ENCODE measurements around the gene LRP6. TPM values are rescaled to one million over a fixed set of nuclear protein-coding genes. Genes with fewer than 3 reads are reported as not detected.

LRP6 gene
- total RNA-seq, 1 donor from 2014 or later, result 71.0 TPM

DNA sequence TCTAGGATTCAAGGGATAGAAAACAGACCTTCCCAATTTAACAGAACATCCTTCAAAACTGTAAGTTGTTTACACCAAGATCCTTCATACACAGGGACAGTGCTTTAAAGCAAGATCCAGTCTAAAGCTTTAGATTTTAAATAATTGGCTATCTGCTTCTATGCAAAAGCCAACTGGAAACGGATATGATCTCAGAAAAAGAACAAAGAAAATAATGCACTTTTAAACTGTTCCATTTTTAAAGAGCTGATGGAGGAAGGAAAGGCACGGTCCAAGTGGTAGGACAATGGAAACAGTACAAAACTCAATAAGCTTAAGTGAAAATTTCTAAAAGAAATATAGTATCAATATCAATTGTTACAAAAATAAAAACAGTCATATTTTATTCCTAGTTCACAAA is 27.7 kb downstream of the LRP6 start:
- no peak overlapping the region for H3K27ac ChIP-seq
- no peaks in the 10 kb centered on the region for H3K27me3 ChIP-seq
- peaks cover 10% of the 10 kb centered on the region for H3K4me1 ChIP-seq

DNA sequence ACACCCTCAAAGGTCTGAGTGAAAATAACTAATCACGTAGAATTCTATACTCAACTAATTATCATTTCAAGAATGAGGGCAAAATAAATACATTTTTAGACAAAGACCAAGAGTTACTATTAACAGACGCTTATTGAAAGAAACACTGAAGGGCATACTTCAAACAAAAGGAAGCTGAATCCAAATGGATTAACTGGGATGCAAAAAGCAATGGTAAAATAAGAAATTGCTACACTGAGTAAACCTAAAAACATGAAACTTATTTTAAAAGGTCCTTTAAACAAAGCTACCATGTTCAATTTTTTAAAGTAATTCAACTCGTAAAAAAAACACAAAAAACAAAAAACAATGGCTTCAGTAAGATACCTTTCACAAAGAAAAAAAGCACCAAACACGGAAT is 28.2 kb downstream of the LRP6 start:
- Histone ChIP-seq H3K4me3 (no peak overlapping the region), H3K9me3 (no peaks in the 10 kb centered on the region), H3K4me1 (peaks cover 10% of the 10 kb centered on the region), H3K27me3 (no peaks in the 10 kb centered on the region), H3K36me3 (no peaks in the 10 kb centered on the region), H3K27ac (no peak overlapping the region)
- TF ChIP-seq POLR2A (IDR thresholded peaks at IDR 0.05), result no peak
- TF ChIP-seq POLR2AphosphoS5 (IDR thresholded peaks at IDR 0.05; ENCODE audit: insufficient read depth in 1 of 2, low read depth in 1 of 2), result no peak
- TF ChIP-seq, protein P1, sequence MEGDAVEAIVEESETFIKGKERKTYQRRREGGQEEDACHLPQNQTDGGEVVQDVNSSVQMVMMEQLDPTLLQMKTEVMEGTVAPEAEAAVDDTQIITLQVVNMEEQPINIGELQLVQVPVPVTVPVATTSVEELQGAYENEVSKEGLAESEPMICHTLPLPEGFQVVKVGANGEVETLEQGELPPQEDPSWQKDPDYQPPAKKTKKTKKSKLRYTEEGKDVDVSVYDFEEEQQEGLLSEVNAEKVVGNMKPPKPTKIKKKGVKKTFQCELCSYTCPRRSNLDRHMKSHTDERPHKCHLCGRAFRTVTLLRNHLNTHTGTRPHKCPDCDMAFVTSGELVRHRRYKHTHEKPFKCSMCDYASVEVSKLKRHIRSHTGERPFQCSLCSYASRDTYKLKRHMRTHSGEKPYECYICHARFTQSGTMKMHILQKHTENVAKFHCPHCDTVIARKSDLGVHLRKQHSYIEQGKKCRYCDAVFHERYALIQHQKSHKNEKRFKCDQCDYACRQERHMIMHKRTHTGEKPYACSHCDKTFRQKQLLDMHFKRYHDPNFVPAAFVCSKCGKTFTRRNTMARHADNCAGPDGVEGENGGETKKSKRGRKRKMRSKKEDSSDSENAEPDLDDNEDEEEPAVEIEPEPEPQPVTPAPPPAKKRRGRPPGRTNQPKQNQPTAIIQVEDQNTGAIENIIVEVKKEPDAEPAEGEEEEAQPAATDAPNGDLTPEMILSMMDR (IDR thresholded peaks at IDR 0.05), result no peak
- intact Hi-C loops (cut with DNase I), result no loop called here
- DNase-seq (ENCODE audit: extremely low spot score in 2 of 2), result no peak

More for the DNA sequence above, 27.7 kb downstream of the LRP6 start:
- intact Hi-C loops (cut with DNase I), result no loop called here
- Histone ChIP-seq H3K9me3 (no peaks in the 10 kb centered on the region), H3K4me3 (no peak overlapping the region), H3K36me3 (no peaks in the 10 kb centered on the region)
- DNase-seq (ENCODE audit: extremely low spot score in 2 of 2), result no peak
- no peak for TF ChIP-seq POLR2A (IDR thresholded peaks at IDR 0.05)
- TF ChIP-seq POLR2AphosphoS5 (IDR thresholded peaks at IDR 0.05; ENCODE audit: insufficient read depth in 1 of 2, low read depth in 1 of 2), result no peak
- TF ChIP-seq, protein P1 (IDR thresholded peaks at IDR 0.05), result no peak

DNA sequence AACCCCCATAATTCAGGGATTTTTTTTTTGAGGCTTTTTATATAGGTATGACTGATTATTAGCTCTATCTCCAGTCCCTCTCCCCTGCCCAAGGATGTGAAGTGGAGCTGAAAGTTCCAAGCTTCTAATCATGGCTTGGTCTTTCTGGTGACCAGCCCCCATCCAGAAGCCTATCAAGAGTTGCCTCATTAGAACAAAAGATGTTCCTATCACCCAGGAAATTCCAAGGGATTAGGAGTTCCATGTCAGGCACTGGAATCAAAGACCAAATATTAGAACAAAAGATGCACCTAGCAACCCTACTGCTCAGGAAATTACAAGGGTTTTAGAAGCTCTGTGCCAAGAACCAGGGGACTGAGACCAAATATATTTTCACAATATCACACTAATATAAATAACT is 29.9 kb downstream of the LRP6 start:
- TF ChIP-seq POLR2A (IDR thresholded peaks at IDR 0.05) (no peak), POLR2AphosphoS5 (IDR thresholded peaks at IDR 0.05; ENCODE audit: insufficient read depth in 1 of 2, low read depth in 1 of 2) (no peak)
- TF ChIP-seq, protein P1 (IDR thresholded peaks at IDR 0.05), result no peak
- Histone ChIP-seq H3K4me3 (no peak overlapping the region), H3K9me3 (no peaks in the 10 kb centered on the region), H3K36me3 (no peaks in the 10 kb centered on the region), H3K4me1 (peaks cover 16% of the 10 kb centered on the region), H3K27ac (no peak overlapping the region), H3K27me3 (no peaks in the 10 kb centered on the region)
- intact Hi-C loops (cut with DNase I), result no loop called here
- DNase-seq (ENCODE audit: extremely low spot score in 2 of 2), result no peak

DNA sequence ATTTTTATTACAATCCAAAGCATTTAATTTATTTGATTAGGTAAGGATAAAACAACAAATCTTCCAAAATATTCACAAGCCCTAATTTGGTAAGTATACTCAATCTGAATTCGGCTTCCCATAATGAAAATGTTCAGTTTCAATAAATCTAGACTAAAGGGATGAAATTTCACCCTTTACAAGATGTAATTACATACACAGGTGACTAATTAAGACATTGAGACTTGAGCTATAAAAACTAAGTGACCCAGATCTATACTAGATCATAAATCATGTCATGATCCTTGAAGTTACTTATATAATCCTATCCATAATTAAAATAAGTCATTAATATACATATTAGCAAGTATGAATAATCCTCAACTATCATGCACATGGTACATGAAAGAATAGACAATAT is 36.6 kb downstream of the LRP6 start:
- Histone ChIP-seq H3K36me3 (no peaks in the 10 kb centered on the region), H3K9me3 (no peaks in the 10 kb centered on the region), H3K27ac (no peak overlapping the region), H3K27me3 (no peaks in the 10 kb centered on the region), H3K4me3 (no peak overlapping the region), H3K4me1 (peaks cover 34% of the 10 kb centered on the region)
- no peak for DNase-seq (ENCODE audit: extremely low spot score in 2 of 2)
- intact Hi-C loops (cut with DNase I), result no loop called here
- TF ChIP-seq, protein P1 (IDR thresholded peaks at IDR 0.05), result no peak
- no peak for TF ChIP-seq POLR2A (IDR thresholded peaks at IDR 0.05)
- no peak for TF ChIP-seq POLR2AphosphoS5 (IDR thresholded peaks at IDR 0.05; ENCODE audit: insufficient read depth in 1 of 2, low read depth in 1 of 2)

DNA sequence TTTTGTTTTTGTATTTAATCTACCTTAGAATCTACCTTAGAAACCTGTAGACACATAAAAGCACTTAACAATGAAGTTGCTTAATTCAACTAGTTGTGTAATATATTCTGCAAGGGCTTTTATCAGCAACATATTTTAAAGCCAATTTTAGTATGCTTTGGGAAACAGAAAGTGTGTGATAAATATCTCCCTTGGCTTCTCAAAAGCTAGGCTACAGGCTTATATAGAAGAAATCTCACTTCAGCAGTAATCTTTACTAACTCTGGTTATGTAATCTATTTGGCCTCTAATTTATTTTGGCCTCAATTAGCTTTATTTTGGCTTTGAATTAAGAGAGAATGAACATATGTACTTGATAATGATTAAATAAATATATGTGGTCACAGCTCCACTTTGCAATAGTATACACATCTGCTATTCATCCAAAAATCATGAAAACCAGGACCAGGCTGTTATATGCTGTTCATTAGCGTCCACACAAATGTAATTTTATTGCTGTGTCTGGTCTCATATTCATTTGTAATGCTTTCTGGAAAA is 37.2 kb downstream of the LRP6 start:
- intact Hi-C loops (cut with DNase I), result no loop called here
- no peaks in the 10 kb centered on the region for H3K36me3 ChIP-seq
- H3K4me1 ChIP-seq, result peaks cover 34% of the 10 kb centered on the region
- TF ChIP-seq POLR2AphosphoS5 (IDR thresholded peaks at IDR 0.05; ENCODE audit: insufficient read depth in 1 of 2, low read depth in 1 of 2), result no peak
- TF ChIP-seq, protein P1 (IDR thresholded peaks at IDR 0.05), result no peak
- H3K4me3 ChIP-seq, result no peak overlapping the region
- no peaks in the 10 kb centered on the region for H3K27me3 ChIP-seq
- no peak overlapping the region for H3K27ac ChIP-seq
- no peaks in the 10 kb centered on the region for H3K9me3 ChIP-seq
- no peak for DNase-seq (ENCODE audit: extremely low spot score in 2 of 2)
